PC-3 (cell line): ENCODE results near the gene RCSD1. TPM values are rescaled to one million over a fixed set of nuclear protein-coding genes. Genes with fewer than 3 reads are reported as not detected.

Experiments
- ATAC-seq: fragments of 200-7000 bp; cut with Tn5 transposase; 2 replicates; pipeline ENCODE4 v1.9.1; 2020; ENCODE audit warnings: mild to moderate bottlenecking, moderate library complexity
- BruUV-seq: library from RNA; stranded (reverse); fragments of 400-500 nt; replicated peaks from 2 replicates; lab custom pipeline; 2021; lab: Mats Ljungman, UMichigan
- CTCF ChIA-PET: fragments of 300-600 bp; sonication (Branson Sonifier 250); formaldehyde crosslinking; loops from one replicate; lab custom pipeline; 2022; ENCODE audit warnings: antibody characterized with exemption; lab: Charles Lee
- POLR2A ChIA-PET: fragments of 300-600 bp; sonication (Branson Sonifier 250); formaldehyde crosslinking; loops from one replicate; lab custom pipeline; 2022; ENCODE audit warnings: antibody characterized with exemption; ENCODE audit not compliant: unreplicated experiment; lab: Charles Lee
- DNase-seq: peaks from one replicate; pipeline ENCODE4 v3.0.0-alpha.2; 2015
- H2AFZ ChIP-seq: fragments of 300-600 bp; sonication (generic); 2 replicates; pipeline ENCODE4 v1.6.0; 2016; ENCODE audit warnings: antibody characterized with exemption, low read length
- H3F3A ChIP-seq: fragments of 300-600 bp; sonication (generic); one replicate; pipeline ENCODE4 v1.6.0; 2017; ENCODE audit warnings: antibody characterized with exemption, low read length, control low read depth, mild to moderate bottlenecking; ENCODE audit not compliant: unreplicated experiment
- H3K27ac ChIP-seq: fragments of 300-600 bp; sonication (generic); 2 replicates; pipeline ENCODE4 v1.5.1; 2016; ENCODE audit warnings: mild to moderate bottlenecking, low read length
- H3K27me3 ChIP-seq: fragments of 300-600 bp; sonication (generic); 2 replicates; pipeline ENCODE4 v1.6.1; 2016; ENCODE audit warnings: low read length, mixed read lengths
- H3K36me3 ChIP-seq: fragments of 300-600 bp; sonication (generic); 2 replicates; pipeline ENCODE4 v1.6.1; 2016; ENCODE audit warnings: low read depth, mixed run types, low read length, mixed read lengths
- H3K4me1 ChIP-seq: fragments of 300-600 bp; sonication (generic); 2 replicates; pipeline ENCODE4 v1.5.1; 2016; ENCODE audit warnings: low read length; ENCODE audit not compliant: insufficient read depth
- H3K4me2 ChIP-seq: fragments of 300-600 bp; sonication (generic); 2 replicates; pipeline ENCODE4 v1.6.0; 2016; ENCODE audit warnings: low read length
- H3K4me3 ChIP-seq: fragments of 300-600 bp; sonication (generic); 2 replicates; pipeline ENCODE4 v1.5.1; 2016; ENCODE audit warnings: mild to moderate bottlenecking, low read length, mixed read lengths
- H3K79me2 ChIP-seq: fragments of 300-600 bp; sonication (generic); 2 replicates; pipeline ENCODE4 v1.6.1; 2017; ENCODE audit warnings: low read length, mixed read lengths
- H3K9ac ChIP-seq: fragments of 300-600 bp; sonication (generic); 2 replicates; pipeline ENCODE4 v1.6.0; 2016; ENCODE audit warnings: mild to moderate bottlenecking, low read length
- H3K9me2 ChIP-seq: fragments of 300-600 bp; sonication (generic); replicated peaks from 2 replicates; pipeline ENCODE4 v1.6.1; 2016; ENCODE audit warnings: mixed run types, low read length, mixed read lengths
- H3K9me3 ChIP-seq: fragments of 300-600 bp; sonication (generic); 2 replicates; pipeline ENCODE4 v1.6.1; 2016; ENCODE audit warnings: low read length, mixed read lengths
- H4K20me1 ChIP-seq: fragments of 300-600 bp; sonication (generic); 2 replicates; pipeline ENCODE4 v1.6.1; 2016; ENCODE audit warnings: low read length, mixed read lengths
- EZH2 ChIP-seq: fragments of 300-600 bp; sonication (generic); IDR thresholded peaks from one replicate; pipeline ENCODE4 v1.6.1; 2017; ENCODE audit warnings: antibody characterized with exemption, mild to moderate bottlenecking, low read length; ENCODE audit not compliant: unreplicated experiment
- EZH2phosphoT487 ChIP-seq: fragments of 300-600 bp; sonication (generic); IDR thresholded peaks from 2 replicates; pipeline ENCODE4 v1.6.1; 2018; ENCODE audit warnings: mild to moderate bottlenecking, antibody characterized with exemption, low read length, borderline replicate concordance
- intact Hi-C: fragments of 100-400 bp; cut with micrococcal nuclease; formaldehyde crosslinking; loops from 2 replicates; pipeline ENCODE4 v1.9.0; 2023
- total RNA-seq: library from RNA; depleted of rRNA; stranded (reverse); fragments of >200 nt; gene quantifications from 2 replicates; pipeline ENCODE4 v1.2.3, GENCODE V29; 2014
- TF ChIP-seq, protein P1 (sequence below): fragments of 300-600 bp; sonication (generic); conservative IDR thresholded peaks from 2 replicates; pipeline ENCODE4 v1.5.1; 2017; ENCODE audit warnings: antibody characterized with exemption, low read depth, mild to moderate bottlenecking, low read length

The RCSD1 gene
- total RNA-seq, 1 experiment from 2014 or later, result not detected

DNA sequence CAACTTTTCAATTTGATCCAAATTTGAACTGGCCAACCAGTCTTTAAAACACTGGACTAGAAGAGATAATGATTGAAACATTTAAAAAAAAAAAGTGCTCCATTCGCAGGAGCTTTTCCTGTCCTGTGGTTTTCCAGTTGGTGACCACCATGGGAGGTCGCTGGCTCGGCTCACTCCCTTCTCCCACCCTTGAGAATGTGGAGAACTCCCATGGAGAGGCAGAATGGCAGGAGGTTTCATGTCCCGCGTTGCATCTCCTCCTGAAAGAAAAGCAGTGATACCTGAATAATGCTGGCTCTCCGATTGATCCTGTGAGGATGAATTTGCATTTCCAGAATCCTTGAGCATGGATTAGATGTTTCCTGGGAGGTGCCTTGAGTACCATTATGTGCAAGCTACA lies 75.2 kb downstream of the RCSD1 start:
- Histone ChIP-seq H3K36me3 (no peaks in the 10 kb centered on the region), H3F3A (no peaks in the 10 kb centered on the region), H3K9ac (no peak overlapping the region), H3K4me1 (no peaks in the 10 kb centered on the region), H3K9me3 (no peaks in the 10 kb centered on the region), H4K20me1 (no peaks in the 10 kb centered on the region), H3K27ac (no peak overlapping the region), H3K4me3 (no peak overlapping the region), H3K9me2 (no peaks in the 10 kb centered on the region), H3K4me2 (no peak overlapping the region), H3K79me2 (no peaks in the 10 kb centered on the region), H2AFZ (no peak overlapping the region), H3K27me3 (peaks cover 55% of the 10 kb centered on the region)
- ATAC-seq (no peak), DNase-seq (no peak)
- ChIA-PET CTCF (interaction anchor here (0.6 kb wide), 1 partner anchor 9 kb away, joined by 3 read pairs; no protein-coding TSS in a partner anchor), POLR2A (no interaction called here)
- TF ChIP-seq, protein P1, sequence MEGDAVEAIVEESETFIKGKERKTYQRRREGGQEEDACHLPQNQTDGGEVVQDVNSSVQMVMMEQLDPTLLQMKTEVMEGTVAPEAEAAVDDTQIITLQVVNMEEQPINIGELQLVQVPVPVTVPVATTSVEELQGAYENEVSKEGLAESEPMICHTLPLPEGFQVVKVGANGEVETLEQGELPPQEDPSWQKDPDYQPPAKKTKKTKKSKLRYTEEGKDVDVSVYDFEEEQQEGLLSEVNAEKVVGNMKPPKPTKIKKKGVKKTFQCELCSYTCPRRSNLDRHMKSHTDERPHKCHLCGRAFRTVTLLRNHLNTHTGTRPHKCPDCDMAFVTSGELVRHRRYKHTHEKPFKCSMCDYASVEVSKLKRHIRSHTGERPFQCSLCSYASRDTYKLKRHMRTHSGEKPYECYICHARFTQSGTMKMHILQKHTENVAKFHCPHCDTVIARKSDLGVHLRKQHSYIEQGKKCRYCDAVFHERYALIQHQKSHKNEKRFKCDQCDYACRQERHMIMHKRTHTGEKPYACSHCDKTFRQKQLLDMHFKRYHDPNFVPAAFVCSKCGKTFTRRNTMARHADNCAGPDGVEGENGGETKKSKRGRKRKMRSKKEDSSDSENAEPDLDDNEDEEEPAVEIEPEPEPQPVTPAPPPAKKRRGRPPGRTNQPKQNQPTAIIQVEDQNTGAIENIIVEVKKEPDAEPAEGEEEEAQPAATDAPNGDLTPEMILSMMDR, result no peak
- no peak for TF ChIP-seq EZH2phosphoT487
- no peak for TF ChIP-seq EZH2
- no TSS peak for BruUV-seq
- intact Hi-C loops, result no loop called here

- Histone ChIP-seq H3K4me3 (no peak overlapping the region), H3F3A (no peaks in the 10 kb centered on the region), H3K27me3 (peaks cover 49% of the 10 kb centered on the region), H3K36me3 (no peaks in the 10 kb centered on the region), H3K4me1 (no peaks in the 10 kb centered on the region), H3K9ac (no peak overlapping the region), H2AFZ (no peak overlapping the region), H4K20me1 (no peaks in the 10 kb centered on the region), H3K9me3 (no peaks in the 10 kb centered on the region), H3K4me2 (no peak overlapping the region), H3K27ac (no peak overlapping the region), H3K9me2 (no peaks in the 10 kb centered on the region), H3K79me2 (no peaks in the 10 kb centered on the region)
- no peak for DNase-seq
- BruUV-seq, result no TSS peak
- ChIA-PET CTCF (no interaction called here), POLR2A (no interaction called here)
- intact Hi-C loops, result no loop called here
- TF ChIP-seq, protein P1, result no peak
- TF ChIP-seq EZH2phosphoT487 (no peak), EZH2 (no peak)
- ATAC-seq, result no peak
Observed at GRCh38 chr1:167706363-167706762, 76.3 kb downstream of the RCSD1 start.

DNA sequence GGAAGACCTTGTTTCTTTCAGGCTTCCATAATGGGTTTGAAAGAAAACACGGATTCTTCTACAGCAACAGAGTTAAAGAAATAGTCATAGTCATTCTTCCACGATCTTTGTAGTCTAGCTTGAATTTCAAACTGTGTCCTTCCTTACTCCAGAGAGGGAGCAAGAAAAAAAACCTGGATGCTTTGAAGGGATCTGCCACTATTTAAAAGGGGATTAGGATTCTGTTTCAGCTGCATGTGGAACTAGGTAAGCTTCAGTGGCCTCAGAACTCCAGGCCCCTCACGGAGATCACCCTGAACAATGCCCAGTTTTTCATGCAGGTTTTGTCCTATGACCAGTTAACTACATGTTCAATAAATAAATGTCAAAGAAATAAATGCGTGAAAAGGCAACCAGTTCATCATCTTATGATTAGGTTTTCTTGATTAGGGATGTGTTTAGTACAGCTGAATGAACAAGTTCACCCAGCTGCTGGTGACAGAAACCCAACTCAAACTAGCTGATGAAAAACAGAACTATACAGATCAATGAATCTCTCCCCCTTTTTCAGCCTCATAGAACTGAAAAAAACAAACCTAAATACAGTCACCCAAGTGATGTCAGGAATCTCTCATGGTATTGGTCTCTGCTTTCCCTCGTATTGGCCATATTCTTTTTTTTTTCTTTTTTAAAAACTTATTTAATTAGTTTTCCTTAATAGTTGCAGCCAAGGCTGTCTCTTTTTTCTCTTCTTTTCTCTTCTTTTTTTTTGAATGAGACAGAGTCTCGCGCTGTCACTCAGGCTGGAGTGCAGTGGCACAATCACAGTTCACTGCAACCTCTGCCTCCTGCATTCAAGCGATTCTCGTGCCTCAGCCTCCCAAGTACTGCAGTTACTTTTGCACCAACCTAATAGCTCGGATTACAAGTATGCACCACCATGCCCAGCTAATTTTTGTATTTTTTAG lies 77.2 kb downstream of the RCSD1 start:
- POLR2A ChIA-PET, result no interaction called here
- no peaks in the 10 kb centered on the region for H3K36me3 ChIP-seq
- CTCF ChIA-PET, result interaction anchor here (0.5 kb wide), 1 partner anchor 133 kb away, joined by 3 read pairs; no protein-coding TSS in a partner anchor
- no peaks in the 10 kb centered on the region for H3K9me2 ChIP-seq
- H3K79me2 ChIP-seq, result no peaks in the 10 kb centered on the region
- ATAC-seq (no peak), DNase-seq (no peak)
- no peak overlapping the region for H3K9ac ChIP-seq
- BruUV-seq, result no TSS peak
- no peaks in the 10 kb centered on the region for H3K4me1 ChIP-seq
- intact Hi-C loops, result no loop called here
- H4K20me1 ChIP-seq, result no peaks in the 10 kb centered on the region
- H3K27ac ChIP-seq, result no peak overlapping the region
- TF ChIP-seq EZH2 (no peak), EZH2phosphoT487 (no peak)
- TF ChIP-seq, protein P1, result no peak
- no peak overlapping the region for H2AFZ ChIP-seq
- H3K4me2 ChIP-seq, result no peak overlapping the region
- H3K27me3 ChIP-seq, result peaks cover 41% of the 10 kb centered on the region
- H3K4me3 ChIP-seq, result no peak overlapping the region
- H3K9me3 ChIP-seq, result no peaks in the 10 kb centered on the region
- no peaks in the 10 kb centered on the region for H3F3A ChIP-seq
